ENCODE results near the gene POMP. TPM values are rescaled to one million over a fixed set of nuclear protein-coding genes. Genes with fewer than 3 reads are reported as not detected.

POMP gene
- total RNA-seq, 1 donor = 147 TPM

GRCh38 chr13:28624707-28625432 lies 34.1 kb upstream of the POMP start:
- no peak for DNase-seq (ENCODE audit: low read depth)
- no peak for TF ChIP-seq CTCF (IDR thresholded peaks at IDR 0.05; ENCODE audit: insufficient read depth, low read length)
- no peak overlapping the region for H3K4me3 ChIP-seq (ENCODE audit: low read depth, low read length)

- DNase-seq (ENCODE audit: low read depth) = no peak
- no peak overlapping the region for H3K4me3 ChIP-seq (ENCODE audit: low read depth, low read length)
- no peak for TF ChIP-seq CTCF (IDR thresholded peaks at IDR 0.05; ENCODE audit: insufficient read depth, low read length)
Measured at GRCh38 chr13:28626266-28626665, 32.7 kb upstream of the POMP start.

GRCh38 chr13:28628241-28628640 lies 30.7 kb upstream of the POMP start:
- DNase-seq (ENCODE audit: low read depth) = no peak
- TF ChIP-seq CTCF (IDR thresholded peaks at IDR 0.05; ENCODE audit: insufficient read depth, low read length) = no peak
- no peak overlapping the region for H3K4me3 ChIP-seq (ENCODE audit: low read depth, low read length)

GRCh38 chr13:28630869-28631268 lies 28.1 kb upstream of the POMP start:
- DNase-seq (ENCODE audit: low read depth) = no peak
- no peak for TF ChIP-seq CTCF (IDR thresholded peaks at IDR 0.05; ENCODE audit: insufficient read depth, low read length)
- H3K4me3 ChIP-seq (ENCODE audit: low read depth, low read length) = no peak overlapping the region

GRCh38 chr13:28631801-28632200 lies 27.1 kb upstream of the POMP start:
- H3K4me3 ChIP-seq (ENCODE audit: low read depth, low read length) = no peak overlapping the region
- no peak for TF ChIP-seq CTCF (IDR thresholded peaks at IDR 0.05; ENCODE audit: insufficient read depth, low read length)
- DNase-seq (ENCODE audit: low read depth) = no peak

- TF ChIP-seq CTCF (IDR thresholded peaks at IDR 0.05; ENCODE audit: insufficient read depth, low read length) = no peak
- no peak overlapping the region for H3K4me3 ChIP-seq (ENCODE audit: low read depth, low read length)
- DNase-seq (ENCODE audit: low read depth) = peak; percentile 51
Measured at GRCh38 chr13:28636069-28636468, 22.9 kb upstream of the POMP start.

Data from fibroblast of the aortic adventitia (primary cell).